Measurements from ENCODE around the gene TSC2. TPM values are rescaled to one million over a fixed set of nuclear protein-coding genes. Genes with fewer than 3 reads are reported as not detected.

Gene TSC2
- total and polyA plus RNA-seq, 2 of the 13 experiments (the other 11 are each of a cell fraction or from before 2014, with no cell fraction given), result 19.6 to 40.4 TPM

DNA sequence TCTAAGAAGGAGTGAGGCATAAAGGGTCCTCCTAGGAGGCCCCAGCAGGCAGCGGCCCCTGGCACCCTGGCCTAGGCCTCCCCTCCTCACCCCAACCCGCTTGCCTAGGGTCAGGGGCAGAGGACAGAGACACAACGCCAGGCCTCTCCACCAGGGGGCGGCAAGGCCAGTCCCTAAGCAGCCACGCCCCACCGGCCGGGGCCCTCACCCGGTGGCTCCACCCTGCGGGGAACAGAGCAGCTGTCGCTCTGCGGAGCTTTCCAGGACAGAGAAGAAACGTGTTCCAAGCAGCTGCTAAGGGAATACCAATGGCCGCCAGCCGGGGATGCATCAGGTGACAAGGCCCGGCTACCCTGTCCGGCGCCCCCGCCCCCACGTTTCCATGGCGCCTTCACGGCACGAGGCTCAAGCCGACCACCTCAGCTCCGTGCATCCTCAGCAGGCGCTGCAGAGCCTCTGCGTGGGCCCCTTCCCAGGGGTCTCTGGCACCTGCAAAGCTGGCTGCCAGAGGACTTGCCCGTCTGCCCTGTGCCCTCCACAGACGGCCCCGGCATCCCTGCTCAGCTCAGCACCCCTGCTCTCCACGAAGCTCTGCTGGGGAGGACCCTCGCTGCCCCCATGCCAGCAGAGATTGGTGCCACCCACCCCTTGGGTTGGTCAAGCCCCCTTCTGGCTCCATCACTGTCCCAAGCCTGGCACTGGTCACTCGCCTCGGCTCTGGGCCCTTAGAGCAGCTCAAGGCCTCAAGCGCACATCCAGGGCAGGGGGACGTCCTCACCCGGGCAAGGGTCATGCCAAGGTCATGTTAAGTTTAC is 43.8 kb upstream of the TSC2 start (continued):
- TF ChIP-seq, protein P1, sequence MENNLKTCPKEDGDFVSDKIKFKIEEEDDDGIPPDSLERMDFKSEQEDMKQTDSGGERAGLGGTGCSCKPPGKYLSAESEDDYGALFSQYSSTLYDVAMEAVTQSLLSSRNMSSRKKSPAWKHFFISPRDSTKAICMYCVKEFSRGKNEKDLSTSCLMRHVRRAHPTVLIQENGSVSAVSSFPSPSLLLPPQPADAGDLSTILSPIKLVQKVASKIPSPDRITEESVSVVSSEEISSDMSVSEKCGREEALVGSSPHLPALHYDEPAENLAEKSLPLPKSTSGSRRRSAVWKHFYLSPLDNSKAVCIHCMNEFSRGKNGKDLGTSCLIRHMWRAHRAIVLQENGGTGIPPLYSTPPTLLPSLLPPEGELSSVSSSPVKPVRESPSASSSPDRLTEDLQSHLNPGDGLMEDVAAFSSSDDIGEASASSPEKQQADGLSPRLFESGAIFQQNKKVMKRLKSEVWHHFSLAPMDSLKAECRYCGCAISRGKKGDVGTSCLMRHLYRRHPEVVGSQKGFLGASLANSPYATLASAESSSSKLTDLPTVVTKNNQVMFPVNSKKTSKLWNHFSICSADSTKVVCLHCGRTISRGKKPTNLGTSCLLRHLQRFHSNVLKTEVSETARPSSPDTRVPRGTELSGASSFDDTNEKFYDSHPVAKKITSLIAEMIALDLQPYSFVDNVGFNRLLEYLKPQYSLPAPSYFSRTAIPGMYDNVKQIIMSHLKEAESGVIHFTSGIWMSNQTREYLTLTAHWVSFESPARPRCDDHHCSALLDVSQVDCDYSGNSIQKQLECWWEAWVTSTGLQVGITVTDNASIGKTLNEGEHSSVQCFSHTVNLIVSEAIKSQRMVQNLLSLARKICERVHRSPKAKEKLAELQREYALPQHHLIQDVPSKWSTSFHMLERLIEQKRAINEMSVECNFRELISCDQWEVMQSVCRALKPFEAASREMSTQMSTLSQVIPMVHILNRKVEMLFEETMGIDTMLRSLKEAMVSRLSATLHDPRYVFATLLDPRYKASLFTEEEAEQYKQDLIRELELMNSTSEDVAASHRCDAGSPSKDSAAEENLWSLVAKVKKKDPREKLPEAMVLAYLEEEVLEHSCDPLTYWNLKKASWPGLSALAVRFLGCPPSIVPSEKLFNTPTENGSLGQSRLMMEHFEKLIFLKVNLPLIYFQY (CRISPR knock-in tag; IDR thresholded peaks at IDR 0.05; ENCODE audit: borderline replicate concordance), result 0 out of 2 replicates have a peak, but pooled peaks have one; percentile 25
- peak; percentile 32; the same call in 1 of the 2 replicates for TF ChIP-seq MXD4 (CRISPR knock-in tag; IDR thresholded peaks at IDR 0.05)
- TF ChIP-seq, protein P2, sequence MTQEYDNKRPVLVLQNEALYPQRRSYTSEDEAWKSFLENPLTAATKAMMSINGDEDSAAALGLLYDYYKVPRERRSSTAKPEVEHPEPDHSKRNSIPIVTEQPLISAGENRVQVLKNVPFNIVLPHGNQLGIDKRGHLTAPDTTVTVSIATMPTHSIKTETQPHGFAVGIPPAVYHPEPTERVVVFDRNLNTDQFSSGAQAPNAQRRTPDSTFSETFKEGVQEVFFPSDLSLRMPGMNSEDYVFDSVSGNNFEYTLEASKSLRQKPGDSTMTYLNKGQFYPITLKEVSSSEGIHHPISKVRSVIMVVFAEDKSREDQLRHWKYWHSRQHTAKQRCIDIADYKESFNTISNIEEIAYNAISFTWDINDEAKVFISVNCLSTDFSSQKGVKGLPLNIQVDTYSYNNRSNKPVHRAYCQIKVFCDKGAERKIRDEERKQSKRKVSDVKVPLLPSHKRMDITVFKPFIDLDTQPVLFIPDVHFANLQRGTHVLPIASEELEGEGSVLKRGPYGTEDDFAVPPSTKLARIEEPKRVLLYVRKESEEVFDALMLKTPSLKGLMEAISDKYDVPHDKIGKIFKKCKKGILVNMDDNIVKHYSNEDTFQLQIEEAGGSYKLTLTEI (CRISPR knock-in tag; conservative IDR thresholded peaks at IDR 0.05), result no peak
- no peak for TF ChIP-seq CREB1 (IDR thresholded peaks at IDR 0.05)
- no peak for TF ChIP-seq CREB1 (CRISPR knock-in tag; IDR thresholded peaks at IDR 0.05)
- 0 out of 2 replicates have a peak, but pooled peaks have one; percentile 27 for TF ChIP-seq SSRP1 (CRISPR knock-in tag; IDR thresholded peaks at IDR 0.05)
- TF ChIP-seq ATRX (CRISPR knock-in tag; IDR thresholded peaks at IDR 0.05; ENCODE audit: borderline replicate concordance), result no peak
- TF ChIP-seq CERS6 (CRISPR knock-in tag; IDR thresholded peaks at IDR 0.05), result no peak
- 0 out of 2 replicates have a peak, but pooled peaks have one; percentile 47 for TF ChIP-seq GATAD1 (CRISPR knock-in tag; IDR thresholded peaks at IDR 0.05)
- TF ChIP-seq CAMTA2 (CRISPR knock-in tag; IDR thresholded peaks at IDR 0.05; ENCODE audit: borderline replicate concordance), result no peak
- no peak for TF ChIP-seq ZNF563 (CRISPR knock-in tag; IDR thresholded peaks at IDR 0.05)
- TF ChIP-seq ZNF7 (CRISPR knock-in tag; IDR thresholded peaks at IDR 0.05), result no peak
- no peak for TF ChIP-seq JARID2 (CRISPR knock-in tag; IDR thresholded peaks at IDR 0.05; ENCODE audit: insufficient replicate concordance)
- TF ChIP-seq GLI4 (CRISPR knock-in tag; IDR thresholded peaks at IDR 0.05; ENCODE audit: borderline replicate concordance), result no peak
- no peak for TF ChIP-seq PTBP1 (IDR thresholded peaks at IDR 0.05; ENCODE audit: low read depth, low read length, poor library complexity, severe bottlenecking)
- peak; percentile 37; the same call in 1 of the 2 replicates for TF ChIP-seq RARA (CRISPR knock-in tag; IDR thresholded peaks at IDR 0.05)
- no peak for TF ChIP-seq ZBTB14 (CRISPR knock-in tag; IDR thresholded peaks at IDR 0.05)
- TF ChIP-seq RBM22 (optimal IDR thresholded peaks at IDR 0.05; ENCODE audit: low read length), result no peak
- TF ChIP-seq BRF2 (CRISPR knock-in tag; IDR thresholded peaks at IDR 0.05), result no peak
- TF ChIP-seq ZSCAN25 (CRISPR knock-in tag; IDR thresholded peaks at IDR 0.05), result peak; percentile 74; the same call in 1 of the 2 replicates
- peak; percentile 99 for TF ChIP-seq XRCC5 (optimal IDR thresholded peaks at IDR 0.05; ENCODE audit: low read length)
